Esophagus mucosa (tissue), 1 donor: ENCODE results near the gene CSNK1G1. TPM values are rescaled to one million over a fixed set of nuclear protein-coding genes. Genes with fewer than 3 reads are reported as not detected.
"Not testable (repeated sequence)": the region's sequence is repeated elsewhere in the genome, so short reads cannot be mapped to it uniquely, and the experiment has no call there.

Source experiments
- ATAC-seq: fragments of 200-7000 bp; cut with Tn5 transposase; one replicate; pipeline ENCODE4 v1.9.1; 2020
- total RNA-seq: library from RNA; stranded (reverse); gene quantifications from one replicate; pipeline ENCODE4 v1.2.4, GENCODE V29; 2023
- donor health status: DM: yes; HTN: yes; CAD: no.

The CSNK1G1 gene
- total RNA-seq, result 17.3 TPM

GRCh38 chr15:64355944-64356709, at the start of gene CSNK1G1:
TSS of gene CSNK1G1 (minus strand) at chr15:64356173. CDS start at chr15:64300499, 55,674 bp downstream.
- ATAC-seq, result peak; percentile 98

- ATAC-seq, result no peak
Measured at GRCh38 chr15:64400583-64400982, 44.6 kb upstream of the CSNK1G1 start.

GRCh38 chr15:64398575-64398974, 42.6 kb upstream of the CSNK1G1 start:
- no peak for ATAC-seq

GRCh38 chr15:64396789-64397188, 40.8 kb upstream of the CSNK1G1 start:
- ATAC-seq, result no peak

GRCh38 chr15:64392471-64392870, 36.5 kb upstream of the CSNK1G1 start:
- ATAC-seq, result not testable (repeated sequence)

- no peak for ATAC-seq
Measured at GRCh38 chr15:64389036-64389435, 33.1 kb upstream of the CSNK1G1 start.

GRCh38 chr15:64387562-64388168, 31.7 kb upstream of the CSNK1G1 start, which contains the start of gene TRIP4:
TSS of gene TRIP4 (plus strand) at chr15:64387836. CDS start at chr15:64387864, 28 bp downstream.
- ATAC-seq, result peak; percentile 100

GRCh38 chr15:64386291-64386690, 30.3 kb upstream of the CSNK1G1 start:
- ATAC-seq, result no peak

GRCh38 chr15:64383760-64384159, 27.8 kb upstream of the CSNK1G1 start:
- ATAC-seq, result no peak

- ATAC-seq, result peak; percentile 98
Measured at GRCh38 chr15:64381000-64381751, 25.2 kb upstream of the CSNK1G1 start, which contains the start of gene PCLAF. TSS of gene PCLAF (minus strand) at chr15:64381441. CDS start at chr15:64381371, 70 bp downstream.

GRCh38 chr15:64380130-64380870, 24.3 kb upstream of the CSNK1G1 start:
- not testable (repeated sequence) for ATAC-seq

GRCh38 chr15:64379216-64379960, 23.4 kb upstream of the CSNK1G1 start:
- ATAC-seq, result no peak

GRCh38 chr15:64373360-64373759, 17.4 kb upstream of the CSNK1G1 start:
- ATAC-seq, result no peak

- ATAC-seq, result not testable (repeated sequence)
Measured at GRCh38 chr15:64371383-64371782, 15.4 kb upstream of the CSNK1G1 start.

- no peak for ATAC-seq
Measured at GRCh38 chr15:64369078-64369607, 13.2 kb upstream of the CSNK1G1 start.

- ATAC-seq, result no peak
Measured at GRCh38 chr15:64361259-64361658, 5.3 kb upstream of the CSNK1G1 start.

- no peak for ATAC-seq
Measured at GRCh38 chr15:64356710-64357040, 702 bp upstream of the CSNK1G1 start.

- ATAC-seq, result peak; percentile 39
Measured at GRCh38 chr15:64355348-64355943, 527 bp downstream of the CSNK1G1 start.

GRCh38 chr15:64354688-64355344, 1.2 kb downstream of the CSNK1G1 start:
- ATAC-seq, result peak; percentile 62

GRCh38 chr15:64351265-64351664, 4.7 kb downstream of the CSNK1G1 start:
- ATAC-seq, result no peak

- no peak for ATAC-seq
Measured at GRCh38 chr15:64349375-64349774, 6.6 kb downstream of the CSNK1G1 start.
